ENCODE measurements around the gene BBOF1.

- TF ChIP-seq, protein P1, sequence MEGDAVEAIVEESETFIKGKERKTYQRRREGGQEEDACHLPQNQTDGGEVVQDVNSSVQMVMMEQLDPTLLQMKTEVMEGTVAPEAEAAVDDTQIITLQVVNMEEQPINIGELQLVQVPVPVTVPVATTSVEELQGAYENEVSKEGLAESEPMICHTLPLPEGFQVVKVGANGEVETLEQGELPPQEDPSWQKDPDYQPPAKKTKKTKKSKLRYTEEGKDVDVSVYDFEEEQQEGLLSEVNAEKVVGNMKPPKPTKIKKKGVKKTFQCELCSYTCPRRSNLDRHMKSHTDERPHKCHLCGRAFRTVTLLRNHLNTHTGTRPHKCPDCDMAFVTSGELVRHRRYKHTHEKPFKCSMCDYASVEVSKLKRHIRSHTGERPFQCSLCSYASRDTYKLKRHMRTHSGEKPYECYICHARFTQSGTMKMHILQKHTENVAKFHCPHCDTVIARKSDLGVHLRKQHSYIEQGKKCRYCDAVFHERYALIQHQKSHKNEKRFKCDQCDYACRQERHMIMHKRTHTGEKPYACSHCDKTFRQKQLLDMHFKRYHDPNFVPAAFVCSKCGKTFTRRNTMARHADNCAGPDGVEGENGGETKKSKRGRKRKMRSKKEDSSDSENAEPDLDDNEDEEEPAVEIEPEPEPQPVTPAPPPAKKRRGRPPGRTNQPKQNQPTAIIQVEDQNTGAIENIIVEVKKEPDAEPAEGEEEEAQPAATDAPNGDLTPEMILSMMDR (IDR thresholded peaks at IDR 0.05) = no peak
- TF ChIP-seq POLR2A (IDR thresholded peaks at IDR 0.05) = no peak
Observed at GRCh38 chr14:74085828-74086227, 66.7 kb downstream of the BBOF1 start.

Measured in esophagus squamous epithelium (tissue), 4 donors.